GM21576 (cell line): ENCODE data around the gene CTSE.

Experiments
- ATAC-seq: cut with Tn5 transposase; IDR thresholded peaks from one replicate; pipeline ENCODE4 v1.9.1; 2021; ENCODE audit warnings: mild to moderate bottlenecking, moderate library complexity; ENCODE audit not compliant: unreplicated experiment

CTSE gene

GRCh38 chr1:205994346-205994745 lies 29.3 kb downstream of the CTSE start:
- no peak for ATAC-seq

- ATAC-seq = no peak
These were observed 30.6 kb downstream of the CTSE start for GRCh38 chr1:205993068-205993467.

- no peak for ATAC-seq
These were observed 31.3 kb downstream of the CTSE start for GRCh38 chr1:205992218-205992882.

GRCh38 chr1:205991237-205991636 lies 32.5 kb downstream of the CTSE start:
- no peak for ATAC-seq

- no peak for ATAC-seq
These were observed 33.5 kb downstream of the CTSE start for GRCh38 chr1:205990226-205990625.

- ATAC-seq = no peak
These were observed 33.9 kb downstream of the CTSE start for GRCh38 chr1:205989786-205990185.

- no peak for ATAC-seq
These were observed 35.1 kb downstream of the CTSE start for GRCh38 chr1:205988585-205988995.

GRCh38 chr1:205986861-205987260 lies 36.8 kb downstream of the CTSE start:
- no peak for ATAC-seq

GRCh38 chr1:205986292-205986691 lies 37.4 kb downstream of the CTSE start:
- no peak for ATAC-seq

- no peak for ATAC-seq
These were observed 38.2 kb downstream of the CTSE start for GRCh38 chr1:205985330-205986005.

- no peak for ATAC-seq
These were observed 39.6 kb downstream of the CTSE start for GRCh38 chr1:205983925-205984725.

GRCh38 chr1:205981257-205981656 lies 42.4 kb downstream of the CTSE start:
- no peak for ATAC-seq

GRCh38 chr1:205980237-205980870 lies 43.3 kb downstream of the CTSE start:
- no peak for ATAC-seq

GRCh38 chr1:205979301-205979700 lies 44.4 kb downstream of the CTSE start:
- no peak for ATAC-seq

- ATAC-seq = no peak
These were observed 45.0 kb downstream of the CTSE start for GRCh38 chr1:205978676-205979075.

- peak; percentile 58 for ATAC-seq
These were observed 46.2 kb downstream of the CTSE start for GRCh38 chr1:205977402-205978014.

GRCh38 chr1:205976708-205977401 lies 46.8 kb downstream of the CTSE start:
- ATAC-seq = no peak

GRCh38 chr1:205976036-205976435 lies 47.7 kb downstream of the CTSE start:
- ATAC-seq = no peak

- ATAC-seq = no peak
These were observed 48.2 kb downstream of the CTSE start for GRCh38 chr1:205975387-205975998.

GRCh38 chr1:205974712-205975111 lies 49.0 kb downstream of the CTSE start:
- ATAC-seq = no peak
